Measurements from ENCODE around the gene KDM5C.

DNA sequence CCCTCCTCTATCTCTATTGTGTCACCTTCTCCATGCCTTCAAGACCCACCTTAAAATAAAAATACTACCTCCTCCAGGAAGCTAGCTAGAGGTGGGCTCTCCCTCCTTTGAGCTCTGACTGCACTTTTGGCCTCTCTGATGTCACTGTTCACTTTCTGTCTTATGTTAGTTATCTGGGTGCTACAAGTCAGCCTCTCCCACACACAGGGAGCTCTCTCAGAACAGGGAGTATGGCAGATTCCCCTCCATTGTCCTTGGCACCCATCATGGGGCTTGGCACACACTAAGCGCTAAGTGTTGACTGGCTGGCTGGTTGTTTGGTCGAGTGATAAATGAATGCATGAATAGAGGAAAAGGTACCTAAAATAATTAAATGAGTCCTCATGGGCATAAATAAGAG is 21.2 kb upstream of the KDM5C start:
- TF ChIP-seq, protein P1, sequence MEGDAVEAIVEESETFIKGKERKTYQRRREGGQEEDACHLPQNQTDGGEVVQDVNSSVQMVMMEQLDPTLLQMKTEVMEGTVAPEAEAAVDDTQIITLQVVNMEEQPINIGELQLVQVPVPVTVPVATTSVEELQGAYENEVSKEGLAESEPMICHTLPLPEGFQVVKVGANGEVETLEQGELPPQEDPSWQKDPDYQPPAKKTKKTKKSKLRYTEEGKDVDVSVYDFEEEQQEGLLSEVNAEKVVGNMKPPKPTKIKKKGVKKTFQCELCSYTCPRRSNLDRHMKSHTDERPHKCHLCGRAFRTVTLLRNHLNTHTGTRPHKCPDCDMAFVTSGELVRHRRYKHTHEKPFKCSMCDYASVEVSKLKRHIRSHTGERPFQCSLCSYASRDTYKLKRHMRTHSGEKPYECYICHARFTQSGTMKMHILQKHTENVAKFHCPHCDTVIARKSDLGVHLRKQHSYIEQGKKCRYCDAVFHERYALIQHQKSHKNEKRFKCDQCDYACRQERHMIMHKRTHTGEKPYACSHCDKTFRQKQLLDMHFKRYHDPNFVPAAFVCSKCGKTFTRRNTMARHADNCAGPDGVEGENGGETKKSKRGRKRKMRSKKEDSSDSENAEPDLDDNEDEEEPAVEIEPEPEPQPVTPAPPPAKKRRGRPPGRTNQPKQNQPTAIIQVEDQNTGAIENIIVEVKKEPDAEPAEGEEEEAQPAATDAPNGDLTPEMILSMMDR (IDR thresholded peaks at IDR 0.05): no peak
- TF ChIP-seq POLR2A (IDR thresholded peaks at IDR 0.05): no peak

Data from body of pancreas (tissue), 4 donors.